Measurements from ENCODE around the gene CLCN2. TPM values are rescaled to one million over a fixed set of nuclear protein-coding genes. Genes with fewer than 3 reads are reported as not detected.

The CLCN2 gene
- total and polyA plus RNA-seq, 2 experiments from 2014 or later, result 1.2 to 1.3 TPM

GRCh38 chr3:184399410-184399809 lies 38.0 kb upstream of the CLCN2 start:
- Histone ChIP-seq H3K9me3 (ENCODE audit: low read depth) (no peaks in the 10 kb centered on the region), H3K27me3 (replicated peaks; ENCODE audit: insufficient read depth) (peaks cover 5% of the 10 kb centered on the region; the same call in 1 of the 2 replicates), H2AFZ (no peak overlapping the region), H3K4me2 (ENCODE audit: unreplicated experiment) (peak overlapping the region; percentile 22), H3K36me3 (ENCODE audit: low read depth) (no peaks in the 10 kb centered on the region), H3K4me3 (no peak overlapping the region), H3K9ac (no peak overlapping the region), H3K4me1 (ENCODE audit: insufficient read depth) (peaks cover 4% of the 10 kb centered on the region), H4K20me1 (ENCODE audit: insufficient read depth) (no peaks in the 10 kb centered on the region), H3K27ac (no peak overlapping the region), H3K79me2 (ENCODE audit: insufficient read depth) (no peaks in the 10 kb centered on the region), H3K9me2 (ENCODE audit: insufficient read depth) (no peaks in the 10 kb centered on the region), H3F3A (ENCODE audit: insufficient read depth) (no peaks in the 10 kb centered on the region)
- in situ Hi-C loops (cut with MboI), result no loop called here
- DNase-seq, result peak; percentile 96
- 17 to 19% methylated on average over 8 to 9 of the region's 9 CpGs for WGBS, 2 experiments (ENCODE audit: low coverage in 1 of 2, low lambda C conversion rate in 2 of 2, missing lambda C conversion rate in 2 of 2)
- TF ChIP-seq EZH2 (IDR thresholded peaks at IDR 0.05; ENCODE audit: insufficient read depth, poor library complexity, severe bottlenecking) (no peak), EZH2phosphoT487 (IDR thresholded peaks at IDR 0.05; ENCODE audit: insufficient read depth, low read depth) (no peak)

GRCh38 chr3:184395320-184395660 lies 33.9 kb upstream of the CLCN2 start:
- Histone ChIP-seq H3K9me3 (ENCODE audit: low read depth) (no peaks in the 10 kb centered on the region), H3F3A (ENCODE audit: insufficient read depth) (no peaks in the 10 kb centered on the region), H4K20me1 (ENCODE audit: insufficient read depth) (no peaks in the 10 kb centered on the region), H3K9me2 (ENCODE audit: insufficient read depth) (no peaks in the 10 kb centered on the region), H3K9ac (no peak overlapping the region), H3K79me2 (ENCODE audit: insufficient read depth) (no peaks in the 10 kb centered on the region), H3K4me3 (no peak overlapping the region), H3K4me1 (ENCODE audit: insufficient read depth) (peaks cover 4% of the 10 kb centered on the region), H3K27ac (no peak overlapping the region), H3K27me3 (replicated peaks; ENCODE audit: insufficient read depth) (peaks cover 6% of the 10 kb centered on the region; the same call in 1 of the 2 replicates), H3K4me2 (ENCODE audit: unreplicated experiment) (no peak overlapping the region), H2AFZ (no peak overlapping the region), H3K36me3 (ENCODE audit: low read depth) (no peaks in the 10 kb centered on the region)
- no peak for TF ChIP-seq EZH2phosphoT487 (IDR thresholded peaks at IDR 0.05; ENCODE audit: insufficient read depth, low read depth)
- no peak for TF ChIP-seq EZH2 (IDR thresholded peaks at IDR 0.05; ENCODE audit: insufficient read depth, poor library complexity, severe bottlenecking)
- DNase-seq, result no peak
- WGBS, 2 experiments (ENCODE audit: low coverage in 1 of 2, low lambda C conversion rate in 2 of 2, missing lambda C conversion rate in 2 of 2), result 68 to 70% methylated on average over 5 of the region's 5 CpGs
- in situ Hi-C loops (cut with MboI), result no loop called here

- H3F3A ChIP-seq (ENCODE audit: insufficient read depth), result no peaks in the 10 kb centered on the region
- TF ChIP-seq EZH2 (IDR thresholded peaks at IDR 0.05; ENCODE audit: insufficient read depth, poor library complexity, severe bottlenecking) (no peak), EZH2phosphoT487 (IDR thresholded peaks at IDR 0.05; ENCODE audit: insufficient read depth, low read depth) (no peak)
- no peaks in the 10 kb centered on the region for H3K4me1 ChIP-seq (ENCODE audit: insufficient read depth)
- peaks cover 6% of the 10 kb centered on the region; the same call in 1 of the 2 replicates for H3K27me3 ChIP-seq (replicated peaks; ENCODE audit: insufficient read depth)
- H3K36me3 ChIP-seq (ENCODE audit: low read depth), result no peaks in the 10 kb centered on the region
- no peaks in the 10 kb centered on the region for H4K20me1 ChIP-seq (ENCODE audit: insufficient read depth)
- WGBS, 2 experiments (ENCODE audit: low coverage in 1 of 2, low lambda C conversion rate in 2 of 2, missing lambda C conversion rate in 2 of 2), result 67 to 83% methylated on average over 3 of the region's 3 CpGs
- H2AFZ ChIP-seq, result no peak overlapping the region
- H3K79me2 ChIP-seq (ENCODE audit: insufficient read depth), result no peaks in the 10 kb centered on the region
- H3K9ac ChIP-seq, result no peak overlapping the region
- H3K4me2 ChIP-seq (ENCODE audit: unreplicated experiment), result no peak overlapping the region
- H3K9me3 ChIP-seq (ENCODE audit: low read depth), result no peaks in the 10 kb centered on the region
- no peaks in the 10 kb centered on the region for H3K9me2 ChIP-seq (ENCODE audit: insufficient read depth)
- in situ Hi-C loops (cut with MboI), result no loop called here
- DNase-seq, result peak; percentile 16
- no peak overlapping the region for H3K27ac ChIP-seq
- H3K4me3 ChIP-seq, result no peak overlapping the region
Observed at GRCh38 chr3:184391266-184391665, 29.9 kb upstream of the CLCN2 start.

- Histone ChIP-seq H3K79me2 (ENCODE audit: insufficient read depth) (no peaks in the 10 kb centered on the region), H3K36me3 (ENCODE audit: low read depth) (no peaks in the 10 kb centered on the region), H3K4me3 (no peak overlapping the region), H3F3A (ENCODE audit: insufficient read depth) (no peaks in the 10 kb centered on the region), H3K27ac (no peak overlapping the region), H3K27me3 (replicated peaks; ENCODE audit: insufficient read depth) (peaks cover 6% of the 10 kb centered on the region; the same call in 1 of the 2 replicates), H3K9me2 (ENCODE audit: insufficient read depth) (no peaks in the 10 kb centered on the region), H3K4me1 (ENCODE audit: insufficient read depth) (no peaks in the 10 kb centered on the region), H2AFZ (no peak overlapping the region), H4K20me1 (ENCODE audit: insufficient read depth) (no peaks in the 10 kb centered on the region), H3K4me2 (ENCODE audit: unreplicated experiment) (no peak overlapping the region), H3K9me3 (ENCODE audit: low read depth) (no peaks in the 10 kb centered on the region), H3K9ac (no peak overlapping the region)
- in situ Hi-C loops (cut with MboI), result no loop called here
- WGBS, 2 experiments (ENCODE audit: low coverage in 1 of 2, low lambda C conversion rate in 2 of 2, missing lambda C conversion rate in 2 of 2), result 69 to 80% methylated on average over 5 of the region's 5 CpGs
- no peak for TF ChIP-seq EZH2phosphoT487 (IDR thresholded peaks at IDR 0.05; ENCODE audit: insufficient read depth, low read depth)
- DNase-seq, result no peak
Observed at GRCh38 chr3:184389935-184390528, 28.6 kb upstream of the CLCN2 start.

- H3K79me2 ChIP-seq (ENCODE audit: insufficient read depth), result no peaks in the 10 kb centered on the region
- no peaks in the 10 kb centered on the region for H3K9me3 ChIP-seq (ENCODE audit: low read depth)
- WGBS, 2 experiments (ENCODE audit: low coverage in 1 of 2, low lambda C conversion rate in 2 of 2, missing lambda C conversion rate in 2 of 2), result 66 to 70% methylated on average over 5 of the region's 5 CpGs
- TF ChIP-seq EZH2 (IDR thresholded peaks at IDR 0.05; ENCODE audit: insufficient read depth, poor library complexity, severe bottlenecking) (no peak), EZH2phosphoT487 (IDR thresholded peaks at IDR 0.05; ENCODE audit: insufficient read depth, low read depth) (no peak)
- no peaks in the 10 kb centered on the region for H3K9me2 ChIP-seq (ENCODE audit: insufficient read depth)
- no peaks in the 10 kb centered on the region for H3F3A ChIP-seq (ENCODE audit: insufficient read depth)
- no peak for DNase-seq
- no peaks in the 10 kb centered on the region for H4K20me1 ChIP-seq (ENCODE audit: insufficient read depth)
- no peaks in the 10 kb centered on the region for H3K4me1 ChIP-seq (ENCODE audit: insufficient read depth)
- H3K27ac ChIP-seq, result no peak overlapping the region
- no peak overlapping the region for H3K9ac ChIP-seq
- H3K4me2 ChIP-seq (ENCODE audit: unreplicated experiment), result no peak overlapping the region
- H3K36me3 ChIP-seq (ENCODE audit: low read depth), result no peaks in the 10 kb centered on the region
- no peak overlapping the region for H3K4me3 ChIP-seq
- peaks cover 6% of the 10 kb centered on the region; the same call in 1 of the 2 replicates for H3K27me3 ChIP-seq (replicated peaks; ENCODE audit: insufficient read depth)
- no peak overlapping the region for H2AFZ ChIP-seq
- in situ Hi-C loops (cut with MboI), result no loop called here
Observed at GRCh38 chr3:184389384-184389783, 28.0 kb upstream of the CLCN2 start.

All from GM23248 (cell line).